Peyer's patch (tissue), 4 donors: ENCODE measurements around the gene UVSSA.

Source experiments
- CTCF ChIP-seq, 6 experiments: fragments of 450-650 bp in 4 of 6; fragments of 200-600 bp in 2 of 6; sonication (generic) in 1 of 6; IDR thresholded peaks; one replicate each; pipeline ENCODE4 v1.5.1; 2017 to 2019; ENCODE audit warnings: antibody characterized with exemption in 6 of 6, mild to moderate bottlenecking in 3 of 6, moderate library complexity in 1 of 6
- POLR2A ChIP-seq, 2 donors: fragments of 450-650 bp; IDR thresholded peaks; one replicate each; pipeline ENCODE4 v1.5.1; 2017; ENCODE audit warnings: antibody characterized with exemption in 2 of 2, mild to moderate bottlenecking in 2 of 2, moderate library complexity in 2 of 2

DNA sequence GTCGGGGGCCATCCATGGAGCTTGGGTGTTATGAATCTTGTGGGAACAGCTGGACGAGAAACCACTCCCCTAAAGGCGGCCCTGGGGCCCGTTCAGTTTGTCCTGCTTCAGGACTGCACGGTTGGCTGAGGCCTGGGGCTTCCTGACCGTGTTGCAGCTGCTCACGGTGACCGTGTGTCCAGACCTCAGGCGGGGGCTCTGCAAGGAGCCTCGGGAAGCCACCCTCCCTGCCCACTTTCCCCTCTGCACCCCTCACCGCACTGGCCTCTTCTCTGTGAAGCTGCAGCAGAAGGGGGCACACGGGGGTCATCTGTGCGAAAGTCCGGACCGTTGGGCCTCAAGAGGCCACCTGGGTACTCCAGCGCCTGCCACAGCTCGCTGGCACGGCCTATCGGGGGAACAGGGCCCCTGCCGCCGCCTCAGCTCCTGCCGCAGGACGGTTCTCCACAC, 29.4 kb downstream of the UVSSA start:
- no peak for TF ChIP-seq CTCF (IDR thresholded peaks at IDR 0.05)
- no peak for TF ChIP-seq POLR2A (IDR thresholded peaks at IDR 0.05)
